GM13977 (cell line): Measurements from ENCODE around the gene SPTY2D1.
"Not testable (repeated sequence)": the region's sequence is repeated elsewhere in the genome, so short reads cannot be mapped to it uniquely, and the experiment has no call there.

Experiments
- DNase-seq: peaks from one replicate; pipeline ENCODE4 v3.0.0; 2012; ENCODE audit warnings: low spot score
- CTCF ChIP-seq: IDR thresholded peaks from 2 replicates; pipeline ENCODE4 v1.5.1; 2012; ENCODE audit warnings: mild to moderate bottlenecking, control low read depth; ENCODE audit not compliant: insufficient read depth; ENCODE audit errors: extremely low read depth, missing control alignments
- in situ Hi-C: fragments of 300-500 bp; cut with MboI; formaldehyde crosslinking; loops from one replicate; pipeline ENCODE4 v1.12.0; 2022; ENCODE audit warnings: low sequenced_read_pairs, low pct_unique_long_range_greater_than_20kb, mixed read lengths, inconsistent platforms; ENCODE audit not compliant: unreplicated experiment

SPTY2D1 gene

GRCh38 chr11:18600915-18601569, 33.1 kb downstream of the SPTY2D1 start:
- DNase-seq: no peak
- no peak for TF ChIP-seq CTCF
- in situ Hi-C loops: no loop called here

- no peak for TF ChIP-seq CTCF
- in situ Hi-C loops: no loop called here
- DNase-seq: no peak
These were observed 34.4 kb downstream of the SPTY2D1 start, which contains the start of gene MISFA for GRCh38 chr11:18599739-18600230. TSS of gene MISFA (plus strand) at chr11:18599789. CDS start at chr11:18599929, 140 bp downstream.

DNA sequence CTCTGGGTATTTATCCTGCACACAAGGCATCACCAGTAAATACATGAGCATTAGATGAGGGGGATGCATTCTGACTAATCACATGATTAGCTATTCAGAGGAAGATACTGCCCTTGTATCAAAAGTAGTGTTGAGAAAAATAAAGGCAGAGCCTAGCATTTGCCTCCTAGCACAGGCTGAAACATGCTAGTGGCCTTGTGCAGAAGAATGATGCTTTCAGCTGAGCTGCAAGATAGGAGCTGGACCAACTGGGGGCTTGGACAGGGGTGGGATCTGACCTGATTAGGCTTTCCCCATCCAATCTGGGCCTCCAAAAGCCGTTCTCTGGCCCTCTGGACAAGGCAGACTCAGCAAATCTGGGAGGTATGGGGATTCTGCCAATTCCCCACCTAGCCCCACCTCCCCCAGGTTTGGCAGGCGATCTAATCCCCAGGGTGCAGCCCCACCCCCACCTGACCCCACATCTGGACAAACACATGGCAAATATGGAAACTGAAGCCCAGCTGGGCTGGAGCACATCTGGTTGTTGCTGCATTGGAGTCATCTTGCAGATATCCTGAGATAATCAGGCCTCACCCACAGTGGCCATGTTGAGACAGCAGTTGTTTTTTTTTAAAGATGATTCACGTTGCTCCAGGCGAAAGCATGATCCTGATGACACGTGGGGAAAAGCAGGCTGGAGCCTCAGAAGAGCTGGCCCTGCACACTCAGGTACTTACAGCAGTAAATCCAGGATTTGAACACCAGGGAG, 39.0 kb downstream of the SPTY2D1 start:
- DNase-seq: no peak
- in situ Hi-C loops: no loop called here
- TF ChIP-seq CTCF: no peak

- DNase-seq, in situ Hi-C loops: not testable (repeated sequence)
These were observed 40.1 kb downstream of the SPTY2D1 start for GRCh38 chr11:18594088-18594487.

DNA sequence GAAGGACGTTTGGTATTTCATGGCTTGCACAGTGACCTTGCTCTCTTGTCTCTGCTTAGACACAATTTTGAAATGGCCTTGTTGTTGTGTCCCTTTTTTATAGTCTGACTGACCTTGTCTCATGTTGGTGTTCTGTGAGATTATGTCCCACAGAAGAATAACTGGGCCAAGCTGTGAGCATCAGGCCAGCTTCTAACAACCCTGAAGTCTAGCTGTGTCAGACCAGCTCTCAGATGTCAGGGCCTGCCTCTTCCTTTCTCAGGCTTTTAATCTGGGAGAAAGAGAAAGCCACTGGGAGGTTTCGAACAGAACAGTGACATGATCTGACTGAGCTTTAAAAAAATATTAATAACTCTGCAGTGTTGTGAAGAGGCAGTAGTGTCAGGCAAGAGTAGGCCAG, 43.6 kb downstream of the SPTY2D1 start:
- in situ Hi-C loops: no loop called here
- DNase-seq: no peak
- TF ChIP-seq CTCF: no peak

DNA sequence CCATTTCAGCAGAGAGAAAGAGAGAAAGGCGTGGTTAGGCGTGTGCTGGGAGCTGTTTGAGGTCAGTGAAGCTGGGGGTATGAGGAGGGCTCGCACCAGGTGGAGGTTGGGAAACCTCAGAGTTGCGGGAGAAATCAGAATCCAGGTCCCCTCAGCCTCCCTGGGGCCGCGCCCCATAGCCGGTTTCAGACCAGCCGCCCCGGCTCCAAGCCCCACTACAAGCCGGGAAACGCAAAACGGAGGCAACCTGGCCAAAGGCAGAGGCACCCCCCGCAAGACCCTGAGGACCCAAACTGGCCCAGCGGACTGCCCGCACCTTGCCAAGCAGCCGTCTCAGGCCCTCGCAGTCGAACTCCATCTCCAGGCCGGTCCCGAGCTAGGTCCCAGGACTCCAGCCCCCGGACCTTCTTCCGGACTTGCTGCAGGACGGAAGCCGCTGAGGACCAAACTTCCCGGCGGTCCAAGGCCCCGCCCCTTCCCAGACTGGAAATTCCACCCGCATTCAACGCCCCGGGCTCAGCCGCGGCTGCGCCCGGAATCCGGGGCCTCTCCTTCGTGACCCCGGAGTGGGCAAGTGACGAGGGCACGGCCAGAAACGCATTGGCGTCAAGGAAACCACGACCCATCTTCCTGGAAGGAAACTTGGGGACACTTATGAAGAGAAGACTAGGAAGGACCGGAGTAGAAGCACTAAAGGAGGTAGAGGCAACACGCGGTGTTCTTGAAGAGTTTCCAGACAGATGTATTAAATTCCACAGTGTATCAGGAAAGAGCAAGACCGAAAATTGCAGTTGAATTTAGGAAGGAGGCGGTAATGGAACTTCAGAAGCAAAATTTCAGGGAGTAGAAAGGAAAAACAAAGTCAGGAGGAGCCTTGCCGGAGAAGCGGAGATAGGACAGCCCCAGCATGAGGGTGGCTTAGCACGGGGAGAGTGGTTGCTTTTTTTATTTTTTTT, 45.6 kb downstream of the SPTY2D1 start, which contains the start of gene UEVLD:
Gene UEVLD (minus strand): TSS at position 438 of the 956 bp plus-strand sequence. CDS start 80 bp downstream, at position 358.
- in situ Hi-C loops: no loop called here
- TF ChIP-seq CTCF: no peak

More for the DNA sequence above, 45.6 kb downstream of the SPTY2D1 start, which contains the start of gene UEVLD:
- peak; percentile 68 for DNase-seq
